Measurements from ENCODE around the gene PRR16.

PRR16 gene

GRCh38 chr5:120550358-120550757, 86.3 kb downstream of the PRR16 start:
- no peak for TF ChIP-seq MYC (IDR thresholded peaks at IDR 0.05; ENCODE audit: low read depth, low read length)
- no peak for TF ChIP-seq CTCF (IDR thresholded peaks at IDR 0.05; ENCODE audit: low read depth, low read length)
- TF ChIP-seq, protein P1, sequence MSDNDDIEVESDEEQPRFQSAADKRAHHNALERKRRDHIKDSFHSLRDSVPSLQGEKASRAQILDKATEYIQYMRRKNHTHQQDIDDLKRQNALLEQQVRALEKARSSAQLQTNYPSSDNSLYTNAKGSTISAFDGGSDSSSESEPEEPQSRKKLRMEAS (IDR thresholded peaks at IDR 0.05; ENCODE audit: low read depth, low read length) = no peak
- TF ChIP-seq POLR2A (IDR thresholded peaks at IDR 0.05; ENCODE audit: extremely low read depth, insufficient read length) = no peak
- DNase-seq (ENCODE audit: low read depth) = no peak

GRCh38 chr5:120552638-120553037, 88.5 kb downstream of the PRR16 start:
- H3K4me3 ChIP-seq (ENCODE audit: low read depth, low read length) = no peak overlapping the region
- DNase-seq (ENCODE audit: low read depth) = no peak
- TF ChIP-seq, protein P1 (IDR thresholded peaks at IDR 0.05; ENCODE audit: low read depth, low read length) = no peak
- TF ChIP-seq POLR2A (IDR thresholded peaks at IDR 0.05; ENCODE audit: extremely low read depth, insufficient read length) (no peak), MYC (IDR thresholded peaks at IDR 0.05; ENCODE audit: low read depth, low read length) (no peak), CTCF (IDR thresholded peaks at IDR 0.05; ENCODE audit: low read depth, low read length) (no peak)

More at GRCh38 chr5:120550358-120550757, 86.3 kb downstream of the PRR16 start:
- no peak overlapping the region for H3K4me3 ChIP-seq (ENCODE audit: low read depth, low read length)

- TF ChIP-seq POLR2A (IDR thresholded peaks at IDR 0.05; ENCODE audit: extremely low read depth, insufficient read length) (no peak), CTCF (IDR thresholded peaks at IDR 0.05; ENCODE audit: low read depth, low read length) (no peak), MYC (IDR thresholded peaks at IDR 0.05; ENCODE audit: low read depth, low read length) (no peak)
- TF ChIP-seq, protein P1 (IDR thresholded peaks at IDR 0.05; ENCODE audit: low read depth, low read length) = no peak
- DNase-seq (ENCODE audit: low read depth) = no peak
- H3K4me3 ChIP-seq (ENCODE audit: low read depth, low read length) = no peak overlapping the region
These were observed 91.2 kb downstream of the PRR16 start for GRCh38 chr5:120555345-120555744.

GRCh38 chr5:120564013-120564412, 99.9 kb downstream of the PRR16 start:
- no peak for DNase-seq (ENCODE audit: low read depth)
- H3K4me3 ChIP-seq (ENCODE audit: low read depth, low read length) = no peak overlapping the region
- TF ChIP-seq, protein P1 (IDR thresholded peaks at IDR 0.05; ENCODE audit: low read depth, low read length) = no peak
- TF ChIP-seq POLR2A (IDR thresholded peaks at IDR 0.05; ENCODE audit: extremely low read depth, insufficient read length) (no peak), CTCF (IDR thresholded peaks at IDR 0.05; ENCODE audit: low read depth, low read length) (no peak), MYC (IDR thresholded peaks at IDR 0.05; ENCODE audit: low read depth, low read length) (no peak)

DNA sequence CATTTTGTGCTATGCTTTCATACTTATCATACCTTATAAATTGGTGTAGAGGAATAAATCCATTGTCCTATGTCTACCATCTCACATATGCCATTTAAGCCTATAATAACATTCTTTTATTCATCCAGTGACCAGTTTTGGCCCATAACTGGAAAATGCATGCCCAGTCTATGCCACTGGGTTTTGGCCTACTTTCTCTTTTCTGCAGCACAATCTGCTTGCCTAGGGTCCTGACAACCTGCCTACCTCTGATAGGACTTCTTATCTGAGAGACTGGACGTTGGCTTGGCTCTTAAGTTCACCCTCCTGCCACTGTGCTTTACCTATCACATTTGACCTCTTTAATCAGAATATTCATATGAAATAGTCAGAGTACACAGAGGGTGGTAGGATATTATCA, 103.0 kb downstream of the PRR16 start:
- no peak for DNase-seq (ENCODE audit: low read depth)
- H3K4me3 ChIP-seq (ENCODE audit: low read depth, low read length) = no peak overlapping the region
- no peak for TF ChIP-seq MYC (IDR thresholded peaks at IDR 0.05; ENCODE audit: low read depth, low read length)
- no peak for TF ChIP-seq POLR2A (IDR thresholded peaks at IDR 0.05; ENCODE audit: extremely low read depth, insufficient read length)
- no peak for TF ChIP-seq CTCF (IDR thresholded peaks at IDR 0.05; ENCODE audit: low read depth, low read length)
- TF ChIP-seq, protein P1 (IDR thresholded peaks at IDR 0.05; ENCODE audit: low read depth, low read length) = no peak

- no peak for TF ChIP-seq POLR2A (IDR thresholded peaks at IDR 0.05; ENCODE audit: extremely low read depth, insufficient read length)
- no peak for TF ChIP-seq MYC (IDR thresholded peaks at IDR 0.05; ENCODE audit: low read depth, low read length)
- TF ChIP-seq, protein P1 (IDR thresholded peaks at IDR 0.05; ENCODE audit: low read depth, low read length) = no peak
- no peak for TF ChIP-seq CTCF (IDR thresholded peaks at IDR 0.05; ENCODE audit: low read depth, low read length)
- DNase-seq (ENCODE audit: low read depth) = no peak
These were observed 103.8 kb downstream of the PRR16 start for GRCh38 chr5:120567921-120568320.

More at GRCh38 chr5:120567921-120568320, 103.8 kb downstream of the PRR16 start:
- no peak overlapping the region for H3K4me3 ChIP-seq (ENCODE audit: low read depth, low read length)
